Trophoblast cell (in vitro differentiated cells and primary cell): Measurements from ENCODE around the gene BBC3.
A peak's percentile ranks its signal among the peaks of the same experiment; 100 is the strongest.

Source experiments
- DNase-seq, 2 donors: peaks; one replicate each; pipeline ENCODE4 v3.0.0-alpha.2; 2016
- H2AFZ ChIP-seq: 2 replicates; pipeline ENCODE4 v1.6.1; 2013; ENCODE audit warnings: low read length, moderate library complexity, mild to moderate bottlenecking; ENCODE audit not compliant: insufficient read depth, poor library complexity
- H2AK5ac ChIP-seq: 2 replicates; pipeline ENCODE4 v1.6.1; 2013; ENCODE audit warnings: mild to moderate bottlenecking, low read length
- H2BK120ac ChIP-seq: 2 replicates; pipeline ENCODE4 v1.6.1; 2013; ENCODE audit warnings: low read length, mild to moderate bottlenecking, moderate library complexity; ENCODE audit not compliant: insufficient read depth, poor library complexity
- H2BK12ac ChIP-seq: 2 replicates; pipeline ENCODE4 v1.6.1; 2013; ENCODE audit warnings: mild to moderate bottlenecking, low read length, moderate library complexity
- H2BK5ac ChIP-seq: 2 replicates; pipeline ENCODE4 v1.6.1; 2013; ENCODE audit warnings: low read length, low read depth, moderate library complexity, mild to moderate bottlenecking; ENCODE audit not compliant: poor library complexity
- H3K14ac ChIP-seq: 2 replicates; pipeline ENCODE4 v1.6.1; 2013; ENCODE audit warnings: mild to moderate bottlenecking, low read length
- H3K18ac ChIP-seq: 2 replicates; pipeline ENCODE4 v1.6.1; 2013; ENCODE audit warnings: mild to moderate bottlenecking, low read length
- H3K23ac ChIP-seq: 2 replicates; pipeline ENCODE4 v1.6.1; 2013; ENCODE audit warnings: low read length
- H3K27ac ChIP-seq: 2 replicates; pipeline ENCODE4 v1.5.1; 2013; ENCODE audit warnings: low read depth, mild to moderate bottlenecking, inconsistent platforms, low read length, moderate library complexity
- H3K27me3 ChIP-seq: 2 replicates; pipeline ENCODE4 v1.6.1; 2013; ENCODE audit warnings: inconsistent platforms, mild to moderate bottlenecking, low read length, moderate library complexity; ENCODE audit not compliant: insufficient read depth
- H3K36me3 ChIP-seq, 2 experiments: 1 replicate in 1 of 2; 2 replicates in 1 of 2; pipeline ENCODE4 v1.6.1; 2013; ENCODE audit warnings: low read length in 2 of 2, mild to moderate bottlenecking in 2 of 2, moderate library complexity in 1 of 2; ENCODE audit not compliant: insufficient read depth in 2 of 2, control insufficient read depth in 1 of 2
- H3K4ac ChIP-seq: 2 replicates; pipeline ENCODE4 v1.6.1; 2013; ENCODE audit warnings: low read depth, mild to moderate bottlenecking, low read length, moderate library complexity
- H3K4me1 ChIP-seq, 2 experiments: 1 replicate in 1 of 2; 2 replicates in 1 of 2; pipeline ENCODE4 v1.6.1; 2013; ENCODE audit warnings: low read length in 2 of 2, mild to moderate bottlenecking in 2 of 2, moderate library complexity in 1 of 2; ENCODE audit not compliant: insufficient read depth in 2 of 2, control insufficient read depth in 1 of 2
- H3K4me2 ChIP-seq: 2 replicates; pipeline ENCODE4 v1.6.1; 2013; ENCODE audit warnings: inconsistent platforms, mild to moderate bottlenecking, low read length, moderate library complexity
- H3K4me3 ChIP-seq: 2 replicates; pipeline ENCODE4 v1.5.1; 2013; ENCODE audit warnings: mild to moderate bottlenecking, low read depth, low read length, inconsistent platforms
- H3K79me1 ChIP-seq: one replicate; pipeline ENCODE4 v1.6.1; 2013; ENCODE audit warnings: low read length
- H3K79me2 ChIP-seq: 2 replicates; pipeline ENCODE4 v1.6.1; 2013; ENCODE audit warnings: low read length, mild to moderate bottlenecking; ENCODE audit not compliant: control insufficient read depth, insufficient read depth, poor library complexity
- H3K9ac ChIP-seq: 2 replicates; pipeline ENCODE4 v1.6.1; 2013; ENCODE audit warnings: mild to moderate bottlenecking, low read length
- H3K9me3 ChIP-seq: 2 replicates; pipeline ENCODE4 v1.6.1; 2013; ENCODE audit warnings: low read depth, mild to moderate bottlenecking, control low read depth, inconsistent platforms, low read length; ENCODE audit not compliant: insufficient read depth
- H4K12ac ChIP-seq: 2 replicates; pipeline ENCODE4 v1.6.1; 2013; ENCODE audit warnings: low read depth, mild to moderate bottlenecking, low read length, moderate library complexity
- H4K8ac ChIP-seq: 2 replicates; pipeline ENCODE4 v1.6.1; 2013; ENCODE audit warnings: low read depth, mild to moderate bottlenecking, low read length, moderate library complexity
- H4K91ac ChIP-seq: one replicate; pipeline ENCODE4 v1.6.1; 2013; ENCODE audit warnings: low read depth, mild to moderate bottlenecking, low read length, moderate library complexity
- WGBS: extraction: QIAGEN DNeasy Blood & Tissue Kit; methylation state at CpG from one replicate; pipeline ENCODE4 v1.1.7; 2013; ENCODE audit warnings: missing lambda C conversion rate; ENCODE audit not compliant: insufficient read length, insufficient coverage; ENCODE audit errors: extremely low coverage; 5-methylcytosine and 5-hydroxymethylcytosine counted together

The BBC3 gene

DNA sequence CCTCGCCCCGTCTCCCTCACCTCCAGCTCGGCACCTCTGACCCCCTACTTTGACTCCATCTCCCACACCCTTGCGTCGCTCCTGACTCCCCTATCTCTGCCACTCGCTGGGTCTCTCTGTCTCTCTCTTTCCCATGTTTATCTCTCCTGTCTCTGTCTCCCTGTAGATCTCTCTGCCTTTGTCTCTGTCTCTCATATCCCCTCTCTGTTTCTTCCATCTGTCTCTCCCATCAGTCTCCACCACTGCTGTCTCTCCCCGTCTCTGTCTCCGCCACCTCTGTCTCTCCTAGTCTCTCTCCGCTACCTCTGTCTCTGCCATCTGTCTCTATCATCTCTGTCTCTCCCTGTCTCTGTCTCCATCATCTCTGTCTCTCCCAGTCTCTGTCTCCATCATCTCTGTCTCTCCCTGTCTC lies 12.4 kb upstream of the BBC3 start:
- Histone ChIP-seq H3K27me3 (peaks cover 7% of the 10 kb centered on the region), H2BK5ac (no peak overlapping the region), H2AK5ac (peak overlapping the region; percentile 63), H3K79me1 (peaks cover 14% of the 10 kb centered on the region), H3K23ac (no peak overlapping the region), H2BK120ac (peak overlapping the region; percentile 77), H3K4me3 (no peak overlapping the region), H3K4ac (no peak overlapping the region), H3K27ac (peak overlapping the region; percentile 0), H4K8ac (no peak overlapping the region), H3K4me1 (peaks cover 23 to 24% of the 10 kb centered on the region in 2 experiments), H3K18ac (no peak overlapping the region), H2BK12ac (peak overlapping the region; percentile 23), H3K9me3 (peaks cover 5% of the 10 kb centered on the region), H2AFZ (no peak overlapping the region), H4K12ac (no peak overlapping the region), H3K79me2 (peaks cover 2% of the 10 kb centered on the region), H3K4me2 (peak overlapping the region; percentile 56), H3K14ac (no peak overlapping the region), H3K9ac (no peak overlapping the region), H3K36me3 (no peaks in the 10 kb centered on the region), H4K91ac (peak overlapping the region; percentile 93)
- WGBS: no CpG with 5 or more reads among the region's 9 CpGs
- no peak for DNase-seq

DNA sequence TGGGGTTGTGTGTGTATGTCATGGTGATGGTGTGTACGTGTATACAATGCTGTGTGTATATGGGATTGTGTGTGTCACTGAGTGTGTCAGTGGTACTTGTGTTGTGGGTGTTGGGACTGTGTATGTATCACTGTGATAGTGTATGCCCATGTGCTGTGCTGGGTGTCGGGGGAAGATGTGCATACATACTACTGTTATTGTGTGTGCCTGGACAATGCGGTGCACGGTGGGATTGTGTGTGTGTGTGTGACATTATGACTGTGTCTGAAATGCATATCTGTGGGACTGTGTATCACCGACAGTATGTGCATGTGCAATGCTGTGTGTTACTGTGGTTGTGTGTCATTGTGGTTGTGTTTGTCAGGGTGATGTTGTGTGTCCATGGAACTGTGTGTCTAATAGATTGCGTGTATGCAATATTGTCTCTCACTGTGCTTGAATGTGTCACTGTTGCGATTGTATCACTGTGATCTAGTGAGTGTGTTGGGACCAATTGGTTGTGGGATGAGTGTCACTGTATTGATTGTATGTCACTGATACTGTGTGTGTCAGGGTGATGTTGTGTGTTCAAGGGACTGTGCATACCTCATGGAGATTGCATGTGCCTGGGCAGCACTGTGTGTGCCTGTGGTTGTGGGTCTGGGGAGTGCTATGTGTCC lies 11.0 kb upstream of the BBC3 start:
- Histone ChIP-seq H3K18ac (no peak overlapping the region), H3K4me3 (peak overlapping the region; percentile 41), H4K12ac (no peak overlapping the region), H2BK12ac (peak overlapping the region; percentile 86), H3K4me1 (peaks cover 23 to 24% of the 10 kb centered on the region in 2 experiments), H2AFZ (no peak overlapping the region), H3K79me1 (peaks cover 14% of the 10 kb centered on the region), H3K4me2 (no peak overlapping the region), H3K27me3 (peaks cover 7% of the 10 kb centered on the region), H3K23ac (no peak overlapping the region), H3K9ac (no peak overlapping the region), H2BK5ac (no peak overlapping the region), H3K9me3 (peaks cover 5% of the 10 kb centered on the region), H3K79me2 (peaks cover 2% of the 10 kb centered on the region), H3K4ac (no peak overlapping the region), H3K14ac (peak overlapping the region; percentile 19), H3K27ac (no peak overlapping the region), H4K8ac (no peak overlapping the region), H2BK120ac (no peak overlapping the region), H3K36me3 (no peaks in the 10 kb centered on the region), H4K91ac (no peak overlapping the region), H2AK5ac (peak overlapping the region; percentile 2)
- DNase-seq: no peak
- no CpG with 5 or more reads among the region's 7 CpGs for WGBS

DNA sequence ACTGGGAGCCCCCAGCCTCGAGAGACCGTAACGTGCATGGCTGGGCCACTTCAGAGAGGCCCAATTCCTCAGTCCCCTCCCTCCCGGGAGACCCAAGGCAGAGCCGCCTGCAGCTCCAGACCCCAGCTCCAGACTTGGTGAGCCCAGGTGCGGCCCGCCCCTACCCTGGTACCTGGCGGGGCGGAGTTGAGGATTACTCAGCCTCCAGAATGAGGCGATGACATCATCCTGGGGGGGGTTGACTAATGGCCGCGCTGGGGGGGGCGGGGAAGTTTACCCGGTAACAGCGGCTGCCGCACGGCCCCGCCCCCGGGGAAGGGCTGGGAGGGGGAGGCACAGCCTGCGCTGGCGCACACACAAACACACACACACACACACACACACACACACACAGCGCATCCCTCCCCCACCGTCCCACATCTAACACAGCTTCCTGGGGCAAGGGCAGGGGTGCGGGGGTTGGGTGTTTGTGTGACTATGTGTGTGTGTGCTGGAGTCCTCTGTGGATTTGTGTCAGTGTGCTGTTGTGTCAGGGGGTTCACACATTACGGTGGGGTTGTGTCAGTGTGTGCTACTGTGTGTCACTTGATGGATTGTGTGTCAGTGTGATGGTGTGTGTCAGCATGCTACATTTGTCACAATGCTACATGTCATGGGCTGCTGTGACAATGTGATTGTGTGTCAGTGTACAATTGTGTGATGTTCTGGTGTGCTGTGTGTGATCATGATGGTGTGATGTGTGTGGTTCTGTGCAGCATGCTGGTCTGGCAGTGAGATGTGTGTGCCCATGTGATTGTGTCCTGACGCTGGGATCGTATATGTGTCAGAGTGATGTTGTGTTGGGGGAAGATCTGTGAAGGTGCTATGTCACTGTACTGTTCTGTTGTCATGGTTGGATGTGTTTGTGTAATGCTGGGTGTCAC lies 10.3 kb upstream of the BBC3 start:
- Histone ChIP-seq H3K79me2 (peaks cover 2% of the 10 kb centered on the region), H2AK5ac (peak overlapping the region; percentile 87), H3K23ac (no peak overlapping the region), H3K4me3 (peak overlapping the region; percentile 41), H3K9me3 (peaks cover 6% of the 10 kb centered on the region), H3K18ac (peak overlapping the region; percentile 91), H4K8ac (peak overlapping the region; percentile 77), H3K4me2 (peak overlapping the region; percentile 39), H3K36me3 (no peaks in the 10 kb centered on the region), H3K14ac (peak overlapping the region; percentile 77), H2BK120ac (peak overlapping the region; percentile 85), H3K27ac (peak overlapping the region; percentile 63), H3K4ac (peak overlapping the region; percentile 5), H2BK12ac (peak overlapping the region; percentile 98), H2BK5ac (peak overlapping the region; percentile 67), H3K27me3 (peaks cover 7% of the 10 kb centered on the region), H3K79me1 (peaks cover 14% of the 10 kb centered on the region), H2AFZ (peak overlapping the region; percentile 7), H4K91ac (peak overlapping the region; percentile 96), H4K12ac (peak overlapping the region; percentile 1), H3K4me1 (peaks cover 23 to 24% of the 10 kb centered on the region in 2 experiments), H3K9ac (peak overlapping the region; percentile 11)
- WGBS: no CpG with 5 or more reads among the region's 27 CpGs
- peak; percentile 84 to 87 for DNase-seq

DNA sequence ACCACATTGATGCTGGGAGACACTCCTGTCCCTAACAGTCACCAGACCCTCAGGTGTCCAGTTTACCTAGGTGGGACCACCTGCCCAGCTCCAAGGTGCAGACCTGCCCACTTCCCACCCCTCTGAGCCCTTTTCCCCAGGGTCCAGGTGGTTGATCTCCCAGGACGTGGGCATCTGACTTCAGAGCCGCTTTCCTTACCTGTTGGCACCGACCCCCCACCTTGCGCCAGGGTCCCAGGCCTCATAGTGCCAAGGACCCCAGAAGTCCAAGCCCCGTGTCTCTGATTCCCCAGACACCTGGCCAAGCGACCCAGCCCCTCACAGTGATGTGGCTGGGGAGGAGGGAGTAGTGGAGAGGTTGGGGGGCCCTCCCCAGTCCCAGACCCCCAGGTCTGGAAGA lies 9.6 kb upstream of the BBC3 start:
- Histone ChIP-seq H4K12ac (peak overlapping the region; percentile 1), H3K4me2 (peak overlapping the region; percentile 24), H3K79me1 (peaks cover 14% of the 10 kb centered on the region), H3K27me3 (peaks cover 7% of the 10 kb centered on the region), H3K4me3 (no peak overlapping the region), H3K18ac (peak overlapping the region; percentile 91), H2BK120ac (peak overlapping the region; percentile 85), H3K23ac (no peak overlapping the region), H2AFZ (no peak overlapping the region), H3K9ac (no peak overlapping the region), H3K79me2 (peaks cover 2% of the 10 kb centered on the region), H3K14ac (peak overlapping the region; percentile 77), H2AK5ac (peak overlapping the region; percentile 87), H4K8ac (peak overlapping the region; percentile 77), H3K9me3 (peaks cover 6% of the 10 kb centered on the region), H3K4me1 (peaks cover 23 to 24% of the 10 kb centered on the region in 2 experiments), H3K27ac (peak overlapping the region; percentile 63), H4K91ac (peak overlapping the region; percentile 96), H2BK12ac (peak overlapping the region; percentile 98), H3K4ac (peak overlapping the region; percentile 1), H2BK5ac (peak overlapping the region; percentile 67), H3K36me3 (no peaks in the 10 kb centered on the region)
- WGBS: no CpG with 5 or more reads among the region's 6 CpGs
- no peak for DNase-seq
